ENCODE data around the gene DIAPH1.

DNA sequence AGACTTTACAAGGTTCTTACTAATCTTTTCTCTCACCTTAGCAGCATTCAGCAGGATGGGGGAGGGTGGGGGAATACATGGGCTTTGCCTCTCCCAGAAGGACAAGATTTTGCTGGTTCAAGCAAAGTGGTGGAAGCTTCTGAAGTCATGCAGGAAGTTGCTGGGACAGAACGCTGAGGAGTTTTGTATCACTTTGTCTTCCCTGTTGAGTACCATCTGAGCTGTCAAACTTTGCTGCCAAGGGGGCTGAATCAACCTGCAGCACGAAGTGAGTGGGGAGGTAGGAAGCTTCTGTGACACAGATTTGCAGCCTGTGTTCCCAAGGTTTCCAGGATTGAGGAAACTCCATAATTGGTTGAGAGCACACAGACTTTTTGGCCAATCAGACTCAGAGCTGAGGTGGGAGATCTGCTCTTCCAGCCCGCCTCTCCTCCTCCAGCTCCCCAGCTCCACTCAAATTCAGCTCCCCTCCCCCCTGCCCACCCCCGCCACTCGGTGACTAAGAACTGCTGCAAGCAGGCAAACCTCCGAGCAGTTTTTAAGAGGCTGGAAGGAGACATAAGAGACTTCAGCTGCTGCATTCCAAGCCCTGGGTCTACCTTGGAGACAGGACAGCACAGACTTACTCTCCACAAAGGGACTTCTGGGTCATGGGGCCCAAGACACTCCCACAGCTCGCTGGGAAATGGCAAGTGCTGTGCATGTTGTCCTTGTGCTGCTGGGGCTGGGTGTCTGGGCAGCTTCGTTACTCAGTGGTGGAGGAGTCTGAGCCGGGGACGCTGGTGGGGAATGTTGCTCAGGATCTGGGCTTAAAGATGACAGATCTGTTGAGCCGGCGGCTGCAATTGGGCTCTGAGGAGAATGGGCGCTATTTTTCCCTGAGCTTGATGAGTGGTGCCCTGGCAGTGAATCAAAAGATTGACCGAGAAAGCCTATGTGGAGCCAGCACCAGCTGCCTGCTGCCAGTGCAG, 129.9 kb downstream of the DIAPH1 start, which contains the start of gene PCDHGC5:
- TF ChIP-seq, protein P1, sequence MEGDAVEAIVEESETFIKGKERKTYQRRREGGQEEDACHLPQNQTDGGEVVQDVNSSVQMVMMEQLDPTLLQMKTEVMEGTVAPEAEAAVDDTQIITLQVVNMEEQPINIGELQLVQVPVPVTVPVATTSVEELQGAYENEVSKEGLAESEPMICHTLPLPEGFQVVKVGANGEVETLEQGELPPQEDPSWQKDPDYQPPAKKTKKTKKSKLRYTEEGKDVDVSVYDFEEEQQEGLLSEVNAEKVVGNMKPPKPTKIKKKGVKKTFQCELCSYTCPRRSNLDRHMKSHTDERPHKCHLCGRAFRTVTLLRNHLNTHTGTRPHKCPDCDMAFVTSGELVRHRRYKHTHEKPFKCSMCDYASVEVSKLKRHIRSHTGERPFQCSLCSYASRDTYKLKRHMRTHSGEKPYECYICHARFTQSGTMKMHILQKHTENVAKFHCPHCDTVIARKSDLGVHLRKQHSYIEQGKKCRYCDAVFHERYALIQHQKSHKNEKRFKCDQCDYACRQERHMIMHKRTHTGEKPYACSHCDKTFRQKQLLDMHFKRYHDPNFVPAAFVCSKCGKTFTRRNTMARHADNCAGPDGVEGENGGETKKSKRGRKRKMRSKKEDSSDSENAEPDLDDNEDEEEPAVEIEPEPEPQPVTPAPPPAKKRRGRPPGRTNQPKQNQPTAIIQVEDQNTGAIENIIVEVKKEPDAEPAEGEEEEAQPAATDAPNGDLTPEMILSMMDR (IDR thresholded peaks at IDR 0.05): no peak
- no peak for TF ChIP-seq POLR2A (IDR thresholded peaks at IDR 0.05)
